HG03460 (cell line): ENCODE measurements around the gene OAF.
"Not testable (repeated sequence)": the region's sequence is repeated elsewhere in the genome, so short reads cannot be mapped to it uniquely, and the experiment has no call there.

Experiments
- ATAC-seq: cut with Tn5 transposase; IDR thresholded peaks from one replicate; pipeline ENCODE4 v1.9.1; 2021; ENCODE audit not compliant: unreplicated experiment

The OAF gene

DNA sequence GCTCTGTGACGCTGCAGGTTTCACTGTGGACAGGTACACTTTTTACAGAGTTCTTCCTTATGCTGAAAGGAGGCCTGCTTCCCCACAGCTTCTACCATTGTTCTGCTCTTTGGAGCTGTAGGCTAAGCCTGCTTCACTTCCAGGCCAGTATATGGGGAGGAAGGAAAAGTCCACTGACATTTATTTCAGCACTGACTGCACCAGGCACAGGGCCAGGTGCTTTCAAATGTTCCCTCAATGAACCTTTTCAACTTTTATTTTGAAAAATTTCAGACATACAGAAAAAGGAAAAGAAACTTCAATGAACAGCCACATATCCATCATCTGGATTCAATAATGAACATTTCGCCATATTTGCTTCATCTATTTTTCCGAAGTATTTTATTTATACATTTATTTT, 51.1 kb downstream of the OAF start:
- no peak for ATAC-seq

DNA sequence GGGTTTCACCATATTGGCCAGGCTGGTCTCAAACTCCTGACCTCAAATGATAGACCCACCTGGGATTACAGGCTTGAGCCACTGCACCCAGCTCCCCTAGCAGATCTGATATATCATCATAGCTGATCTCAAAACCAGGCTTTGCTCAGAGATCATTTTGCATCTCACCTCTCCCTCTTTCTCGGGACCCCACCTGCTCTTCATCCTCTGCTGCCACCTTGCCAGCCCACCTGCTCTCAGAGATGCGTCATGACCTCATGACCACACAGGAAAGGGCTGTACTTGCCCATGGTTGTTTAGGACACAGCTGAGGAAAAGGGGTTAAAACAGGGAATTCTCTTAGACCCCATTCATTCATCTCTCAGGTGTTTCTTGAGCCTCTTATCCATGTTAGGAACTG, 56.5 kb downstream of the OAF start:
- ATAC-seq: no peak

DNA sequence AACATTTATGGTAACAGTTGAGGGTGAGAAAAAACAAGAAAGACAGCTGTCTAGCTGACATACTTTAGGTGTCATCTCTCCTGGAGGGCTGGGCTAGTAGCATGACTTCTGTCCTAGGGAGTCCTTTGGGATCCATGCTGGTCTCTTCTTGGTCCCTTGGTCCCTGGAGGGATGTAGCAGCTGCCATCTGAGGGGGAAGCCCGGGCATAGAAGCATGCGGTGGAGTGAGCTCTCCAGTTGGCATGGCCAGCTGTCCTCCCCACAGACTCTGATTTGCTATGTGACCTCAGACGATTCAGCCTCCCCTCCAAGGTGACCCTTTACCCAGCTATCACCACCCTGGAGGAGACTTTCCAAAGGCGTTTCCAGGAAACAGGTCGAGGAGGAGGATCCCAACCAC, 57.9 kb downstream of the OAF start:
- no peak for ATAC-seq

DNA sequence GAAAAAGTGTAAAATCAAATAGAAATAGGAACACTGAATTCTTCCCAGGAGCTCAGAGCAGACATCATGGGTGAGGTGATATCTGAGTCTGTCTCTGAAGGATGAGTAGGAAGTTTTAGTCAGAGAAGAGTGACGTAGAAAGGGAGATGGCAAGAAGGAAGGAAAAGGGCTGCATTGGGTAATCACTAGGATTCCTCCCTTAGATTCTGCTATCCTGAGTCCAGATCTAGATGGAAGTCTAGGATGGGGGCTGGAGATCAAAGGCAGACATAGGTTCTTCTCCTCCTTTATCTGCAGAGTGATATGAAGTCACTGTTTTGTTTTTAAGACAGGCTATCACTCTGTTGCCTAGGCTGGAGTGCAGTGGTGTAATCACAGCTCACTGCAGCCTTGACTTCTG, 59.6 kb downstream of the OAF start:
- ATAC-seq: no peak

DNA sequence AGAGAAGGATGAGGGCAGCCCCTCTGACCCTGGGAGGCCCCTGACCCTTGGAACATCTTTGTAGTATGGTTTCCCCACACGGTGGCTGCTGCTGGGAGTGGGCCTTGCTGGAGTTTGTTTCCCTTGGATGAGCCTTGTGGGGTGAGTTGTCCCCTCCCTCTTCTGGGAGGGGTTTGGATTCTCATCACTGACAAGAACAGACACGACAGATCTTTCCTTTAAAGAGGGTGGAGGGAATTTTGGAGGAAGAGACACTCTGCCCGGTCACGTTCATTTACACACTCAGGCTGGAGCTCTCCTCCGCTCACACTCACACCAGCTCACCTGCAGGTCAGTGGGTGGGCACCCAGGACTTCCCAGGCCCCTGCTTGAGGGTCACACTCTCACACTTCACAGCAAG, 60.8 kb downstream of the OAF start:
- no peak for ATAC-seq

DNA sequence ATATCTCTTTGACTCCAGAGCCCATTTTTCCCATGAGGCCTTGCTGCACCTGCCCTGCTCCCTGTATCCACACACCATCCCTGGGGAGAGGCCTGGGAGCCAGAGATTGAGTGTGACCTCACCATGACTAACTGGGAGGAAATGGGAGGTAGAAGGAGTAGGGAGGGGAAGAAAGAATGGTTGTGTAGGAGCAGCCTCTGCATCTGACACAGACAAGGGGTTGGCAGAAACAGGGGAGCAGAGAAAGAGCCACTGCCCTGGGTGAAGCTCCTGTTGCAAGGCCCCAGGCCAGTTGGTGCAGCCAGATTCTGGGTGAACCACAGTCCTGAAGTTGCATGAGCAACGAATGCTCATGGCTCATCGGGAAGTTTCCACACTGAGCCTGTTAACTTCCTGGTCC, 61.5 kb downstream of the OAF start:
- ATAC-seq: no peak

DNA sequence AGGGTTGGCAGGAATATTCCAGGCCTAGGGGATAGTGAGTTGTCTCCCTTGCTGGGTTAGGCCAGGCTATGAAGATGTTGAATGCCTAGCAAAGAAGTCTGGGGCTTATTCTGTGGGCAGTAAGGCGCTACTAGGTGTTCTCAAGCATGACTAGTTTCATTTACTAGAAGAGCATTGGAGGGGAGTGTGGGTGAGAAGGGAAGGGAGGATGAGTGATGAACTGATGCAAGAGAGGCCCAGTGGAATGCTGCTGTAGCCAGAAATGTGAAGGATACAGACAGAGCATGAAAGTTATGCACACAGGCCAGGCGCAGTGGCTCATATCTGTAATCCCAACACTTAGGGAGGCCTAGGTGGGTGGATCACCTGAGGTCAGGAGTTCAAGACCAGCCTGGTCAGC, 62.6 kb downstream of the OAF start:
- no peak for ATAC-seq

DNA sequence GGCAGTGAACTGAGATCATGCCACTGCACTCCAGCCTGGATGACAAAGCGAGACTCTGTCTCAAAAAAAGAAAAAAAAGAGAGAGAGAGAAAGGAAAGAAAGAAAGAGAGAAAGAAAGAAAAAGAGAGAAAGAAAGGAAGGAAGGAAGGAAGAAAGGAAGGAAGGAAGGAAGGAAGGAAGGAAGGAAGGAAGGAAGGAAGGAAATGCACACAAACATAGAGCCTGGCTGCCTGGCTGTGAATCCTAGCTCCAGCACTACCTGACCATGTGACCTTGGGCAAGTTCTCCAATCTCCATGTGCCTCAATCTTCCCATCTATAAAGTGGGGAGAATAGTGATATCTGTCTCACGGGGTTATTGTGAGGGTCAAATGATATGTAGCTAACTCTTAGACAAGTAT, 63.1 kb downstream of the OAF start:
- not testable (repeated sequence) for ATAC-seq

DNA sequence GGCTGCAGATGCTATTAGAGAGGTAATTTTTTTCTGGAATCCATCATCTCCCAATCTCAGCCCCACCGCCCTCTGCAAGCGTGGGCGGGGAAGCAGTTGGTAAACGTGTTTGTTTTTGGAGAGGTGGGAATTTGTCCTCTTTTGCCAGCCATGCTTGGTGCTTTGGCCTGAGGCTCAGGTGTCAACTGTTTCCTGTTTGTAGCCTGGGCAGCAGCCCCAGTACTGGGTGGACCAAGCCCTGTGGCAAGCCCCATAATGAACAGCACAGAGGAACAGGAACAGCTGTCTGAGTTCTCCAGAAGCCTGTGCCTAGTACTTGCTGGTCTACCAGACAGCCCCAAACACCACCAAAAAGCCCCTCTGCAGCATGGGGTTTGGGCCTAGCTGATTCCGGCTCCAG, 68.7 kb downstream of the OAF start:
- no peak for ATAC-seq
